GM12891 (cell line): ENCODE data around the gene ICA1.

Source experiments
- PAX5 ChIP-seq: IDR thresholded peaks from 2 replicates; pipeline ENCODE4 v1.6.1; 2011; ENCODE audit warnings: low read length, moderate library complexity, mild to moderate bottlenecking; ENCODE audit not compliant: insufficient read depth, severe bottlenecking
- POLR2A ChIP-seq: IDR thresholded peaks from 2 replicates; pipeline ENCODE4 v1.6.1; 2011; ENCODE audit warnings: low read depth, low read length, control low read depth
- POLR2AphosphoS5 ChIP-seq: IDR thresholded peaks from 2 replicates; pipeline ENCODE4 v1.6.1; 2011; ENCODE audit warnings: low read depth, low read length, control low read depth
- POU2F2 ChIP-seq: IDR thresholded peaks from 2 replicates; pipeline ENCODE4 v1.6.1; 2011; ENCODE audit warnings: low read depth, mild to moderate bottlenecking, control low read depth, low read length, moderate library complexity
- SPI1 ChIP-seq: IDR thresholded peaks from 2 replicates; pipeline ENCODE4 v1.6.1; 2011; ENCODE audit warnings: low read depth, low read length, control low read depth
- TAF1 ChIP-seq: IDR thresholded peaks from 2 replicates; pipeline ENCODE4 v1.6.1; 2011; ENCODE audit warnings: low read depth, low read length, control low read depth

DNA sequence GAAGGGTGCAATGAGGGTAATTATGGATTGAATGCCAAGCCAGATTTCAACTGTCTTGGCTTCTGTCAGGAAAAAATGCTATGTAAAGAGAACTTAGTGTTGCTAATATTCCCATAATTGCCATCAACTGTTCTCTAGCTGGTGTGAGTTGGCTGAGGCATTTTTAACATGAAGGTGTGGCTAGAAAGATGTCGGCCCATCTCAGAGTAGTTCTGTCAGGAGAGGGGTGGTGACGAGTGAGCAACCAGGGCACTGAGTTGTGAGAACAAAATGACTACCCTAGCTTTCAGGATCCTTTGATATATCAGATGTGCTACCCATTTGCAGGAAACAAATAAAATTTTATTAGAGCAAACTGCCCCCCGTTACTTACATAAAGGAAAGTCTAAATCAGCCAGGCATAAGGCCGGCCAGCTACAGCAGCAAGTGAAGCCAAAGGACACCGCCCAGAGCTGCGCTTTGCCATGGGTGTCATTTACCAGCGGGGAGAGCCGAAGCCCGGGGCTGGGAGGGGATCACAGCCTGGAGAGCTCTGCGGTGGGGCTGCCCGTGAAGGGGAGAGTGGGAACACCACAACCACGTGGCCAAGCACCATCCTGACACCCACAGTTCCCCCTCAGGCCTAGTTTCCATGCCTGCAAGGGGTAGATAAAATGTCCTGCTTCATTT, 141.4 kb downstream of the ICA1 start:
- TF ChIP-seq POLR2AphosphoS5 (no peak), POLR2A (no peak), TAF1 (no peak), SPI1 (no peak), POU2F2 (no peak), PAX5 (no peak)
